Measurements from ENCODE around the gene SORCS1. TPM values are rescaled to one million over a fixed set of nuclear protein-coding genes. Genes with fewer than 3 reads are reported as not detected.

The SORCS1 gene
- total and polyA plus RNA-seq, 4 donors = 0.08 to 0.21 (median 0.09) TPM; not detected in 1

DNA sequence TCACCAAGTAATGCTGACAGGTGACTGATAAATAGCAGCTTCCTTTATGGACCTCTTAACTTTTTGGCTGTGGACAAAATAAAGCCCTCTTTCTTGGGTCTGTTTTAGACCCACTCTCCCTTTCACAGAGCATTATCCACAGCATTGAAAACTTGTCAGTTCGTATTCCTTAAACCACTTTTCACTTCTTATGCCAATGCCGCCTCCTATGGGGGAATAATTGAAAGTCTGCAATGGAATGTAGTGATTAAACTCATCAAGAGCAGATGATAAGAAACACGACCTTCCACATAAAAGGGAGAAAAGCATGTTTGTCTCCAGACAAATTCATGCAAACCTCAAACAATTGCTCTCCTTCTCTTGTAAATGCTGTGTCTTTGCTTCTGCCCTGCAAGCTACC is 153.4 kb downstream of the SORCS1 start:
- Histone ChIP-seq H3K27me3 (ENCODE audit: control insufficient read depth in 4 of 4, insufficient read depth in 4 of 4, low read length in 3 of 4) (no peaks in the 10 kb centered on the region), H3K9ac (ENCODE audit: low read depth in 1 of 2, low read length in 2 of 2) (no peak overlapping the region), H3K36me3 (ENCODE audit: control insufficient read depth in 4 of 4, insufficient read depth in 3 of 4, low read depth in 1 of 4, low read length in 3 of 4) (no peaks in the 10 kb centered on the region), H3K4me3 (ENCODE audit: low read depth in 1 of 3, low read length in 3 of 3) (no peak overlapping the region), H3K4me1 (ENCODE audit: control insufficient read depth in 4 of 4, insufficient read depth in 4 of 4, low read length in 3 of 4) (no peaks in the 10 kb centered on the region), H3K9me3 (ENCODE audit: control insufficient read depth in 4 of 4, low read length in 3 of 4) (peaks cover 0 to 2% (median 0%) of the 10 kb centered on the region in 4 donors), H3K27ac (ENCODE audit: low read depth in 1 of 2, low read length in 2 of 2) (no peak overlapping the region)
- no peak for DNase-seq (ENCODE audit: low spot score)
- WGBS = 47% methylated on average over 3 of the region's 3 CpGs
- TF ChIP-seq JUND (IDR thresholded peaks at IDR 0.05) = no peak
- no peak for TF ChIP-seq ATF3 (IDR thresholded peaks at IDR 0.05)
- peak; percentile 68 to 81 for TF ChIP-seq RAD21 (IDR thresholded peaks at IDR 0.05)
- no peak for TF ChIP-seq FOXA1 (IDR thresholded peaks at IDR 0.05)
- TF ChIP-seq CTCF (IDR thresholded peaks at IDR 0.05; ENCODE audit: low read depth, low read length, missing input control) = peak; percentile 23
- TF ChIP-seq EGR1 (IDR thresholded peaks at IDR 0.05; ENCODE audit: low read depth in 2 of 2) = no peak
- TF ChIP-seq, protein P1, sequence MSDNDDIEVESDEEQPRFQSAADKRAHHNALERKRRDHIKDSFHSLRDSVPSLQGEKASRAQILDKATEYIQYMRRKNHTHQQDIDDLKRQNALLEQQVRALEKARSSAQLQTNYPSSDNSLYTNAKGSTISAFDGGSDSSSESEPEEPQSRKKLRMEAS (IDR thresholded peaks at IDR 0.05) = no peak
- no peak for TF ChIP-seq TAF1 (conservative IDR thresholded peaks at IDR 0.05)
- TF ChIP-seq FOXA2 (IDR thresholded peaks at IDR 0.05) = no peak

DNA sequence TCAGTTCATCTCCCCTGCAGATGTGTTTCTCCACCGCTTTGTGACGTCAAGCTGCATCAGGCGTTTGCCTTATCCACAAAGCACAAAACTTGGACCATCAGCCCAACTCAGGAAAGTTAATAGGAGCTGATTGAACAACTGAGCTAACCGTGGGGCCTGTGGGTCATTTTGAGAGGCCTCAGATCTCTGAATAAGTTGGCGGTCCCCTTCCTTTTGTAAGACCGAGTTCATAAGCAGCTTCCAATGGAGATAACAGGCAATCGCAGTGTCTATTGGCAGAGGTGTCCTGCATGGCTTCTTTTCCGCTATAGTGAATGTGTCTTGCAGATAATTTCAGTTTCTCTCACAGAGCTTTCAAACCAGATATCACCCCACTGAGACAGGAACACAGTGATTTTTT is 154.0 kb downstream of the SORCS1 start:
- Histone ChIP-seq H3K4me1 (ENCODE audit: control insufficient read depth in 4 of 4, insufficient read depth in 4 of 4, low read length in 3 of 4) (no peaks in the 10 kb centered on the region), H3K27me3 (ENCODE audit: control insufficient read depth in 4 of 4, insufficient read depth in 4 of 4, low read length in 3 of 4) (no peaks in the 10 kb centered on the region), H3K9ac (ENCODE audit: low read depth in 1 of 2, low read length in 2 of 2) (no peak overlapping the region), H3K36me3 (ENCODE audit: control insufficient read depth in 4 of 4, insufficient read depth in 3 of 4, low read depth in 1 of 4, low read length in 3 of 4) (no peaks in the 10 kb centered on the region), H3K27ac (ENCODE audit: low read depth in 1 of 2, low read length in 2 of 2) (no peak overlapping the region), H3K4me3 (ENCODE audit: low read depth in 1 of 3, low read length in 3 of 3) (no peak overlapping the region), H3K9me3 (ENCODE audit: control insufficient read depth in 4 of 4, low read length in 3 of 4) (peaks cover 0 to 2% (median 0%) of the 10 kb centered on the region in 4 donors)
- no peak for DNase-seq (ENCODE audit: low spot score)
- TF ChIP-seq EGR1 (IDR thresholded peaks at IDR 0.05; ENCODE audit: low read depth in 2 of 2) (no peak), JUND (IDR thresholded peaks at IDR 0.05) (no peak), CTCF (IDR thresholded peaks at IDR 0.05; ENCODE audit: low read depth, low read length, missing input control) (no peak), NR2F2 (IDR thresholded peaks at IDR 0.05) (no peak), RAD21 (IDR thresholded peaks at IDR 0.05) (no peak), ATF3 (IDR thresholded peaks at IDR 0.05) (no peak), SP1 (IDR thresholded peaks at IDR 0.05) (no peak), HNF4A (conservative IDR thresholded peaks at IDR 0.05) (no peak), RXRA (IDR thresholded peaks at IDR 0.05) (no peak)
- TF ChIP-seq, protein P1 (IDR thresholded peaks at IDR 0.05) = no peak
- WGBS = 94% methylated on average over 8 of the region's 8 CpGs
